Neural cell (in vitro differentiated cells): Measurements from ENCODE around the gene CES2. TPM values are rescaled to one million over a fixed set of nuclear protein-coding genes. Genes with fewer than 3 reads are reported as not detected.

ENCODE experiments used
- H2AFZ ChIP-seq: fragments of 200-600, 300-800 bp; sonication (generic), shearing (Covaris generic); 2 replicates; pipeline ENCODE4 v1.6.0; 2014; ENCODE audit warnings: low read depth, mild to moderate bottlenecking, antibody characterized with exemption, low read length, moderate library complexity
- H3F3A ChIP-seq: fragments of 200-600 bp; shearing (Covaris generic); 2 replicates; pipeline ENCODE4 v1.6.1; 2016; ENCODE audit warnings: mild to moderate bottlenecking, moderate library complexity, mixed read lengths, antibody characterized with exemption, low read length; ENCODE audit not compliant: insufficient read depth, poor library complexity, severe bottlenecking
- H3K27ac ChIP-seq: fragments of 200-600, 300-800 bp; sonication (generic), shearing (Covaris generic); 2 replicates; pipeline ENCODE4 v1.5.1; 2014; ENCODE audit warnings: mild to moderate bottlenecking, low read length, moderate library complexity
- H3K27me3 ChIP-seq: fragments of 300-800, 200-600 bp; sonication (generic), shearing (Covaris generic); 2 replicates; pipeline ENCODE4 v1.6.0; 2014; ENCODE audit warnings: mild to moderate bottlenecking, low read depth, low read length, moderate library complexity; ENCODE audit not compliant: insufficient read depth
- H3K36me3 ChIP-seq: fragments of 300-800, 200-600 bp; sonication (generic), shearing (Covaris generic); 2 replicates; pipeline ENCODE4 v1.5.1; 2014; ENCODE audit warnings: mild to moderate bottlenecking, antibody characterized with exemption, low read length, moderate library complexity; ENCODE audit not compliant: insufficient read depth
- H3K4me2 ChIP-seq: fragments of 300-800, 200-600 bp; sonication (generic), shearing (Covaris generic); 2 replicates; pipeline ENCODE4 v1.6.0; 2014; ENCODE audit warnings: mild to moderate bottlenecking, low read length
- H3K4me3 ChIP-seq: fragments of 300-800, 200-600 bp; sonication (generic), shearing (Covaris generic); 2 replicates; pipeline ENCODE4 v1.5.1; 2014; ENCODE audit warnings: mild to moderate bottlenecking, low read length, moderate library complexity
- H3K79me2 ChIP-seq: fragments of 200-600 bp; shearing (Covaris generic); replicated peaks from 2 replicates; pipeline ENCODE4 v1.6.0; 2014; ENCODE audit warnings: mild to moderate bottlenecking, low read length, moderate library complexity; ENCODE audit not compliant: insufficient read depth
- H3K9ac ChIP-seq: fragments of 300-800, 200-600 bp; sonication (generic), shearing (Covaris generic); 2 replicates; pipeline ENCODE4 v1.6.1; 2016; ENCODE audit warnings: mild to moderate bottlenecking, low read length, mixed read lengths
- H3K9me2 ChIP-seq: fragments of 200-600 bp; shearing (Covaris generic); 2 replicates; pipeline ENCODE4 v1.6.1; 2016; ENCODE audit warnings: mild to moderate bottlenecking, low read length, mixed read lengths; ENCODE audit not compliant: insufficient read depth
- H3K9me3 ChIP-seq: fragments of 200-600, 300-800 bp; sonication (generic), shearing (Covaris generic); 2 replicates; pipeline ENCODE4 v1.6.1; 2016; ENCODE audit warnings: mild to moderate bottlenecking, mixed run types, low read length, moderate library complexity, mixed read lengths
- H4K20me1 ChIP-seq: fragments of 200-600 bp; shearing (Covaris generic); 2 replicates; pipeline ENCODE4 v1.6.1; 2016; ENCODE audit warnings: mild to moderate bottlenecking, mixed run types; ENCODE audit not compliant: insufficient read depth
- CTCF ChIP-seq: fragments of 450-650 bp; IDR thresholded peaks from 2 replicates; pipeline ENCODE4 v1.5.1; 2014; ENCODE audit warnings: antibody characterized with exemption, mild to moderate bottlenecking, moderate library complexity; ENCODE audit not compliant: poor library complexity, severe bottlenecking
- EP300 ChIP-seq: fragments of 450-650 bp; conservative IDR thresholded peaks from 2 replicates; pipeline ENCODE4 v1.6.1; 2014; ENCODE audit warnings: antibody characterized with exemption, mild to moderate bottlenecking, moderate library complexity; ENCODE audit not compliant: poor library complexity, severe bottlenecking
- EZH2 ChIP-seq: fragments of 200-600, 300-800 bp; shearing (Covaris generic), sonication (generic); IDR thresholded peaks from 2 replicates; pipeline ENCODE4 v1.6.1; 2014; ENCODE audit warnings: antibody characterized with exemption, low read length, borderline replicate concordance, mild to moderate bottlenecking; ENCODE audit not compliant: insufficient read depth, poor library complexity, severe bottlenecking
- MXI1 ChIP-seq: fragments of 450-650 bp; conservative IDR thresholded peaks from 2 replicates; pipeline ENCODE4 v1.6.1; 2014; ENCODE audit warnings: antibody characterized with exemption, mild to moderate bottlenecking; ENCODE audit not compliant: poor library complexity, severe bottlenecking
- POLR2AphosphoS5 ChIP-seq: IDR thresholded peaks from 2 replicates; pipeline ENCODE4 v1.6.1; 2012
- RAD21 ChIP-seq: fragments of 450-650 bp; conservative IDR thresholded peaks from 2 replicates; pipeline ENCODE4 v1.6.1; 2014; ENCODE audit warnings: antibody characterized with exemption, mild to moderate bottlenecking, moderate library complexity
- SMC3 ChIP-seq: fragments of 450-650 bp; conservative IDR thresholded peaks from 2 replicates; pipeline ENCODE4 v1.6.1; 2014; ENCODE audit warnings: antibody characterized with exemption, mild to moderate bottlenecking, moderate library complexity; ENCODE audit not compliant: poor library complexity
- TAF1 ChIP-seq: IDR thresholded peaks from 2 replicates; pipeline ENCODE4 v1.6.1; 2012; ENCODE audit warnings: low read depth
- polyA plus RNA-seq: library from polyadenylated mRNA; depleted of rRNA; stranded (reverse); fragments of >200 nt; gene quantifications from 2 replicates; pipeline ENCODE4 v1.2.3, GENCODE V29; 2014
- TF ChIP-seq, protein P1 (sequence below): IDR thresholded peaks from 2 replicates; pipeline ENCODE4 v1.6.1; 2012; ENCODE audit warnings: borderline replicate concordance

The CES2 gene
- polyA plus RNA-seq, 1 donor from 2014 or later, result 22.9 TPM

DNA sequence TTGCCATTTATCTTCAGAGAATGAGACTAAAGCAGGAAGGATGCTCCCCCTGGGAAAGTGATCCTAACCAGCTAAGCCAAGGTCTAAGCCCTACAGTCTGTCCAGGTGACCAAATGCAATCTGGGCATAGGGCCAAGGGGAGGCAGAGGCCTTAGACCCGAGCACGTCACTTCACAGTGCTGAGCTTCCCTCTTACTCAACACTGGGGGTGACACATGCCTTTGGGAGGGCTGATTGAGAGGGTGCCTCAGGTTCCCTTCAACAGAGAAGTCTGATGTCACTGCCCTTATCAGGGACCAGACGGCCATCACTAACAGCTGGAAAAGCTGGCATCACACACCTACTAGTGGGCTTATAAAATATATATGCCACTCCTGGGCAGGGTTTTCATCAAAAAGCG, 5.1 kb upstream of the CES2 start:
- Histone ChIP-seq H3K4me2 (no peak overlapping the region), H3K9ac (no peak overlapping the region), H3K9me3 (no peaks in the 10 kb centered on the region), H3K79me2 (peaks cover 8% of the 10 kb centered on the region), H2AFZ (no peak overlapping the region), H3K4me3 (no peak overlapping the region), H4K20me1 (no peaks in the 10 kb centered on the region), H3K27ac (no peak overlapping the region), H3K27me3 (peaks cover 12% of the 10 kb centered on the region), H3K9me2 (no peaks in the 10 kb centered on the region), H3F3A (no peaks in the 10 kb centered on the region), H3K36me3 (no peaks in the 10 kb centered on the region)
- no peak for TF ChIP-seq TAF1

DNA sequence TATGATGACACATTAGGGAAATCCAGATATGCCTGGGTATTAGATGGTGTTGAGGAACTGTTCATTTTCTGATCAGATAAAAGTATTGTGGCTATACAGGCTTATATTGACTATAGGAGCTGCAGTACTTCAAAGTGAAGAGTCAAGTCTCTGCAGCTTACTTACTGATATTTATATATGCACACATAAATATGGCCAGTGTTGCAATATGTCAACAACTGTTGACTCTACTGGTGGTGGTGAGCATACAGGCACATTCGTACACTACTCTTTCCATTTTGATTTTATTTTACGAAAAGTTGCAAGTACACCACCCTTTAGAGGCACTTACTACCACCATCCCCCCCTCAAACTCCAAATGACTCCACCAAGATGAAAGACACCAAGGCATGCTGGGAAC, 3.7 kb upstream of the CES2 start:
- no peaks in the 10 kb centered on the region for H3K9me3 ChIP-seq
- H3K4me3 ChIP-seq, result no peak overlapping the region
- H3F3A ChIP-seq, result no peaks in the 10 kb centered on the region
- H2AFZ ChIP-seq, result no peak overlapping the region
- H3K9me2 ChIP-seq, result no peaks in the 10 kb centered on the region
- no peaks in the 10 kb centered on the region for H3K27me3 ChIP-seq
- H4K20me1 ChIP-seq, result no peaks in the 10 kb centered on the region
- no peaks in the 10 kb centered on the region for H3K36me3 ChIP-seq
- H3K4me2 ChIP-seq, result no peak overlapping the region
- no peak overlapping the region for H3K9ac ChIP-seq
- TF ChIP-seq MXI1 (no peak), EZH2 (no peak), TAF1 (no peak), SMC3 (no peak), RAD21 (no peak), EP300 (no peak), POLR2AphosphoS5 (no peak), CTCF (no peak)
- TF ChIP-seq, protein P1, sequence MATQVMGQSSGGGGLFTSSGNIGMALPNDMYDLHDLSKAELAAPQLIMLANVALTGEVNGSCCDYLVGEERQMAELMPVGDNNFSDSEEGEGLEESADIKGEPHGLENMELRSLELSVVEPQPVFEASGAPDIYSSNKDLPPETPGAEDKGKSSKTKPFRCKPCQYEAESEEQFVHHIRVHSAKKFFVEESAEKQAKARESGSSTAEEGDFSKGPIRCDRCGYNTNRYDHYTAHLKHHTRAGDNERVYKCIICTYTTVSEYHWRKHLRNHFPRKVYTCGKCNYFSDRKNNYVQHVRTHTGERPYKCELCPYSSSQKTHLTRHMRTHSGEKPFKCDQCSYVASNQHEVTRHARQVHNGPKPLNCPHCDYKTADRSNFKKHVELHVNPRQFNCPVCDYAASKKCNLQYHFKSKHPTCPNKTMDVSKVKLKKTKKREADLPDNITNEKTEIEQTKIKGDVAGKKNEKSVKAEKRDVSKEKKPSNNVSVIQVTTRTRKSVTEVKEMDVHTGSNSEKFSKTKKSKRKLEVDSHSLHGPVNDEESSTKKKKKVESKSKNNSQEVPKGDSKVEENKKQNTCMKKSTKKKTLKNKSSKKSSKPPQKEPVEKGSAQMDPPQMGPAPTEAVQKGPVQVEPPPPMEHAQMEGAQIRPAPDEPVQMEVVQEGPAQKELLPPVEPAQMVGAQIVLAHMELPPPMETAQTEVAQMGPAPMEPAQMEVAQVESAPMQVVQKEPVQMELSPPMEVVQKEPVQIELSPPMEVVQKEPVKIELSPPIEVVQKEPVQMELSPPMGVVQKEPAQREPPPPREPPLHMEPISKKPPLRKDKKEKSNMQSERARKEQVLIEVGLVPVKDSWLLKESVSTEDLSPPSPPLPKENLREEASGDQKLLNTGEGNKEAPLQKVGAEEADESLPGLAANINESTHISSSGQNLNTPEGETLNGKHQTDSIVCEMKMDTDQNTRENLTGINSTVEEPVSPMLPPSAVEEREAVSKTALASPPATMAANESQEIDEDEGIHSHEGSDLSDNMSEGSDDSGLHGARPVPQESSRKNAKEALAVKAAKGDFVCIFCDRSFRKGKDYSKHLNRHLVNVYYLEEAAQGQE, result no peak
- peaks cover 10% of the 10 kb centered on the region for H3K79me2 ChIP-seq
- H3K27ac ChIP-seq, result no peak overlapping the region

DNA sequence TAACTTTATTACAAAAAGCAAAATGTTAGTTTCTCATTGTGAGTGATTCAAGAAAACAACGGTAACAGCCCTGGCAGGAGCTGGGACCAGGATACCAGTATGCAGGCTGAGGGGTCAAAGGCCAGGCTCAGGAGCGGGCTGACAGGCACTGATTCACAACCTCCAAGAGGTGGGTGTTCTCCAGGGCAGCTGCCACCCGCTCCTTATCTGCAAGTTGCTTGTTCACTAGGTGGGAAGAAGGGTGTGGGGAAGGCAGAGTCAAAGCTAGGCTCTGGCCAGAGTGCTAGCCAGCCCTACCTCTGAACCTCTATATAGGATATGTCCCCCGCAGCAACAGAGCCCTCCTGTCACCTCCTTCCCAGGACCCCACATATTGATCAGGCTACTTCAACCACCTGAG, 3.2 kb upstream of the CES2 start:
- Histone ChIP-seq H3K9ac (no peak overlapping the region), H3K27me3 (no peaks in the 10 kb centered on the region), H3K27ac (no peak overlapping the region), H2AFZ (no peak overlapping the region), H4K20me1 (no peaks in the 10 kb centered on the region), H3K9me3 (no peaks in the 10 kb centered on the region), H3K9me2 (no peaks in the 10 kb centered on the region), H3K36me3 (no peaks in the 10 kb centered on the region), H3F3A (no peaks in the 10 kb centered on the region), H3K79me2 (peaks cover 10% of the 10 kb centered on the region), H3K4me2 (no peak overlapping the region), H3K4me3 (peak overlapping the region; percentile 99)
- TF ChIP-seq TAF1 (no peak), SMC3 (no peak), EP300 (no peak), RAD21 (no peak), POLR2AphosphoS5 (no peak), EZH2 (no peak), MXI1 (no peak), CTCF (no peak)
- TF ChIP-seq, protein P1, result no peak
